ENCODE measurements around the gene STARD13. TPM values are rescaled to one million over a fixed set of nuclear protein-coding genes. Genes with fewer than 3 reads are reported as not detected.

STARD13 gene
- total RNA-seq, 2 experiments from 2014 or later = 0.57 TPM; not detected in 1

DNA sequence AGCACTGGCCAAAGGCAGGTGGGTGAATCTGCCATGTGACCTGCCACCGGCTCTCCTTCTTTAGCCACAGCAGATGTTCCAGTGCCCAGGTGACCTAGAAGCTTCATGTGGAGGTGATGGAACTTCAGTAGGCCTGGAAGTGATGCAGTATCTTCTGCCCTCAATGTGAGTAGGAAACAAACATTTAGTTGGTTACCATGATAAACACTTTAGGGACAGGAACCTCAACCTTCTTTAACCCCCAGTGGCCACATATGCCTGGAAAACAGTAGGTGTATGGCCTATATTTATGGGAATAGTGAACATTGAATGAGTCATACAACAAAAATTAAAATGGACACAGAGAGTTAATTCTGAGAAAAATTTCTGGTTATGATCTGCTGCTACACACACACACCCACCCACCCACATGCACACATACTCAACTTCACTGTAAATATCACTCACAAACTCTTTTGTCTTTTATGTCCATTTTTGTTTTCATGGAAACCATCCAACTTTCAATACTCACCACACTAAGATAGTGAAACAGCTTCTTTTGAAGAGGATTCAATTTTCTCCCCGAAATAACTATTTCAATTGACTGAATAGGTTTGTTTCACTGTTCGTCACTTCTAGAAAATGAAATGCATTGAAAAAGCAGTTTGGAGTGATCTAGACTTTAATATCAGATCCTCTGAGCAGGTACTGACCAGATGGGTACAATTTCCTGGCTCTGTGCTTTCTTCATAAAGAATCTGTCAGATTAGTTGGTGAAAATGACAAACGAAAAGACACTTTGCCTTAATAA is 97.3 kb downstream of the STARD13 start:
- Histone ChIP-seq H3K9me3 (ENCODE audit: low read length) (no peaks in the 10 kb centered on the region), H3K27ac (ENCODE audit: low read depth, low read length, poor library complexity, severe bottlenecking) (no peak overlapping the region), H3K9me2 (ENCODE audit: insufficient read depth, low read length) (no peaks in the 10 kb centered on the region), H4K20me1 (ENCODE audit: insufficient read depth, low read length) (no peaks in the 10 kb centered on the region), H2AFZ (ENCODE audit: low read length) (no peak overlapping the region), H3K79me2 (ENCODE audit: insufficient read depth, low read depth, low read length) (no peaks in the 10 kb centered on the region), H3K4me1 (ENCODE audit: insufficient read depth, low read length, poor library complexity, severe bottlenecking) (no peaks in the 10 kb centered on the region), H3K4me3 (ENCODE audit: low read depth, low read length, poor library complexity, severe bottlenecking) (no peak overlapping the region), H3K36me3 (ENCODE audit: insufficient read depth, low read length) (no peaks in the 10 kb centered on the region), H3K4me2 (ENCODE audit: low read length) (no peak overlapping the region)
- no TSS peak for BruUV-seq (replicated peaks)
- TF ChIP-seq EZH2phosphoT487 (IDR thresholded peaks at IDR 0.05; ENCODE audit: borderline replicate concordance, low read depth, low read length) = no peak
- TF ChIP-seq, protein P1, sequence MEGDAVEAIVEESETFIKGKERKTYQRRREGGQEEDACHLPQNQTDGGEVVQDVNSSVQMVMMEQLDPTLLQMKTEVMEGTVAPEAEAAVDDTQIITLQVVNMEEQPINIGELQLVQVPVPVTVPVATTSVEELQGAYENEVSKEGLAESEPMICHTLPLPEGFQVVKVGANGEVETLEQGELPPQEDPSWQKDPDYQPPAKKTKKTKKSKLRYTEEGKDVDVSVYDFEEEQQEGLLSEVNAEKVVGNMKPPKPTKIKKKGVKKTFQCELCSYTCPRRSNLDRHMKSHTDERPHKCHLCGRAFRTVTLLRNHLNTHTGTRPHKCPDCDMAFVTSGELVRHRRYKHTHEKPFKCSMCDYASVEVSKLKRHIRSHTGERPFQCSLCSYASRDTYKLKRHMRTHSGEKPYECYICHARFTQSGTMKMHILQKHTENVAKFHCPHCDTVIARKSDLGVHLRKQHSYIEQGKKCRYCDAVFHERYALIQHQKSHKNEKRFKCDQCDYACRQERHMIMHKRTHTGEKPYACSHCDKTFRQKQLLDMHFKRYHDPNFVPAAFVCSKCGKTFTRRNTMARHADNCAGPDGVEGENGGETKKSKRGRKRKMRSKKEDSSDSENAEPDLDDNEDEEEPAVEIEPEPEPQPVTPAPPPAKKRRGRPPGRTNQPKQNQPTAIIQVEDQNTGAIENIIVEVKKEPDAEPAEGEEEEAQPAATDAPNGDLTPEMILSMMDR (conservative IDR thresholded peaks at IDR 0.05; ENCODE audit: low read length) = no peak
- DNase-seq (ENCODE audit: low spot score) = no peak
- ChIA-PET CTCF (ENCODE audit: unreplicated experiment) (no interaction called here), POLR2A (interaction anchor here (0.5 to 0.8 kb wide), 2 partner anchors 29 to 371 kb away, joined by 3 read pairs; no protein-coding TSS in a partner anchor)
- intact Hi-C loops (cut with micrococcal nuclease; ENCODE audit: unreplicated experiment) = no loop called here

DNA sequence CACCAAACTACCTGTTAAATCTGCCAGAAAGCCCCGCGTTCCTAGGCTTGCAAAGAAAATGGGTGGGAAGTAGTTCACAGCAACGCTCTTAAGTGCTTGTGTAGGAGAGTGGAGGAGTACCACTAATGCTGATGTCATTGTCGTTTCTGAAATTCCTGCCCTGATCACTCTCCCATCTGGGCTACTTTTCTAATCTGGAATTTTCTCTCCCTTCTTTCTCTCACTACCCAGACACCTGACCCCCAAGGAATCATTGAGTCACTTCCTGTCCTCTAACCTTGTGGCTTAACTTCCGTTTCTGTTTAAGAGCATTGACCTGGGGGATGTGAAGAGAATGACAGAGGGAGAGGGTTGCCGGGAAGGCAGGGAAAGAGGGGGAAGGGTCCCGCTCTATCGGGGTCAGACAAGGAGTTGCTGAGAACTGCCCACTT is 98.7 kb downstream of the STARD13 start:
- Histone ChIP-seq H3K27ac (ENCODE audit: low read depth, low read length, poor library complexity, severe bottlenecking) (no peak overlapping the region), H3K4me3 (ENCODE audit: low read depth, low read length, poor library complexity, severe bottlenecking) (no peak overlapping the region), H2AFZ (ENCODE audit: low read length) (peak overlapping the region; percentile 53; the same call in 1 of the 2 replicates), H4K20me1 (ENCODE audit: insufficient read depth, low read length) (no peaks in the 10 kb centered on the region), H3K4me1 (ENCODE audit: insufficient read depth, low read length, poor library complexity, severe bottlenecking) (no peaks in the 10 kb centered on the region), H3K36me3 (ENCODE audit: insufficient read depth, low read length) (no peaks in the 10 kb centered on the region), H3K9me2 (ENCODE audit: insufficient read depth, low read length) (no peaks in the 10 kb centered on the region), H3K9me3 (ENCODE audit: low read length) (no peaks in the 10 kb centered on the region), H3K4me2 (ENCODE audit: low read length) (no peak overlapping the region), H3K79me2 (ENCODE audit: insufficient read depth, low read depth, low read length) (no peaks in the 10 kb centered on the region)
- TF ChIP-seq, protein P1 (conservative IDR thresholded peaks at IDR 0.05; ENCODE audit: low read length) = no peak
- TF ChIP-seq EZH2phosphoT487 (IDR thresholded peaks at IDR 0.05; ENCODE audit: borderline replicate concordance, low read depth, low read length) = no peak
- intact Hi-C loops (cut with micrococcal nuclease; ENCODE audit: unreplicated experiment) = no loop called here
- no peak for DNase-seq (ENCODE audit: low spot score)
- no TSS peak for BruUV-seq (replicated peaks)
- ChIA-PET CTCF (ENCODE audit: unreplicated experiment) (no interaction called here), POLR2A (no interaction called here)

DNA sequence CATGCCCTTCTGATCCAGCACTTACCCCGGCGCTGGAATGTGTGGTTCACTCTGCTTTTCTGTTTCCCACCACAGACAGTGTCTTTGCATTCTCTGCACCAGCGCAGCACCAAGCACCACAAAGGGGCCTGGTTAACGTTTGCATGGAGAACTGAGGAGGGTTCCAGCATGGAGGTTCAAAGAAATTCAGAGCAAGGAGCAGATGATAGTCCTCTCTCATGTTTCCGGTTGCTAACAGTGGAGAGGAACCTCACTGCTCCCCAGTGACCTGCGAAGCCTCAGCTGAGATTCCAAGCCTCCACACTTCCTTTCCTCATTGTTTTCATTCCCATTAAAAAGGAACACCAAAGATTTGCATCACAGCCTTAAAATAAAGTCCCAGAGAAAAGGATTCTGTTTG is 99.7 kb downstream of the STARD13 start:
- Histone ChIP-seq H3K4me3 (ENCODE audit: low read depth, low read length, poor library complexity, severe bottlenecking) (no peak overlapping the region), H3K27ac (ENCODE audit: low read depth, low read length, poor library complexity, severe bottlenecking) (no peak overlapping the region), H3K4me2 (ENCODE audit: low read length) (no peak overlapping the region), H3K36me3 (ENCODE audit: insufficient read depth, low read length) (no peaks in the 10 kb centered on the region), H3K4me1 (ENCODE audit: insufficient read depth, low read length, poor library complexity, severe bottlenecking) (no peaks in the 10 kb centered on the region), H4K20me1 (ENCODE audit: insufficient read depth, low read length) (no peaks in the 10 kb centered on the region), H3K79me2 (ENCODE audit: insufficient read depth, low read depth, low read length) (no peaks in the 10 kb centered on the region), H2AFZ (ENCODE audit: low read length) (no peak overlapping the region), H3K9me3 (ENCODE audit: low read length) (no peaks in the 10 kb centered on the region), H3K9me2 (ENCODE audit: insufficient read depth, low read length) (no peaks in the 10 kb centered on the region)
- no peak for DNase-seq (ENCODE audit: low spot score)
- no TSS peak for BruUV-seq (replicated peaks)
- intact Hi-C loops (cut with micrococcal nuclease; ENCODE audit: unreplicated experiment) = no loop called here
- ChIA-PET POLR2A (no interaction called here), CTCF (ENCODE audit: unreplicated experiment) (no interaction called here)
- TF ChIP-seq, protein P1 (conservative IDR thresholded peaks at IDR 0.05; ENCODE audit: low read length) = no peak
- no peak for TF ChIP-seq EZH2phosphoT487 (IDR thresholded peaks at IDR 0.05; ENCODE audit: borderline replicate concordance, low read depth, low read length)

All from OCI-LY7 (cell line).